ENCODE data around the gene ZBTB40.

Gene ZBTB40
- 278 to 330 reads per million in 2 donors for total RNA-seq

- DNase-seq = peak; percentile 87
Observed at GRCh38 chr1:22451702-22452480, at the start of gene ZBTB40. Gene ZBTB40, plus strand, starts transcription at chr1:22451851. Its CDS starts 38,098 bp downstream, at chr1:22489949.

GRCh38 chr1:22402356-22403053, 49.1 kb upstream of the ZBTB40 start:
- no peak for DNase-seq

- no peak for DNase-seq
Observed at GRCh38 chr1:22404486-22404885, 47.2 kb upstream of the ZBTB40 start.

- no peak for DNase-seq
Observed at GRCh38 chr1:22406722-22407495, 44.7 kb upstream of the ZBTB40 start.

- no peak for DNase-seq
Observed at GRCh38 chr1:22408230-22408629, 43.4 kb upstream of the ZBTB40 start.

GRCh38 chr1:22410401-22410800, 41.2 kb upstream of the ZBTB40 start:
- no peak for DNase-seq

- no peak for DNase-seq
Observed at GRCh38 chr1:22410928-22411495, 40.6 kb upstream of the ZBTB40 start.

GRCh38 chr1:22411589-22411988, 40.1 kb upstream of the ZBTB40 start:
- DNase-seq = no peak

- DNase-seq = no peak
Observed at GRCh38 chr1:22412932-22413727, 38.5 kb upstream of the ZBTB40 start.

GRCh38 chr1:22413799-22414198, 37.9 kb upstream of the ZBTB40 start:
- no peak for DNase-seq

GRCh38 chr1:22414244-22414751, 37.4 kb upstream of the ZBTB40 start:
- no peak for DNase-seq

- DNase-seq = no peak
Observed at GRCh38 chr1:22415489-22415888, 36.2 kb upstream of the ZBTB40 start.

- no peak for DNase-seq
Observed at GRCh38 chr1:22416555-22417454, 34.8 kb upstream of the ZBTB40 start.

GRCh38 chr1:22417466-22417865, 34.2 kb upstream of the ZBTB40 start:
- DNase-seq = no peak

GRCh38 chr1:22418312-22418711, 33.3 kb upstream of the ZBTB40 start:
- no peak for DNase-seq

GRCh38 chr1:22418933-22419382, 32.7 kb upstream of the ZBTB40 start:
- DNase-seq = no peak

GRCh38 chr1:22420455-22421053, 31.1 kb upstream of the ZBTB40 start:
- DNase-seq = no peak

GRCh38 chr1:22426781-22427180, 24.9 kb upstream of the ZBTB40 start:
- no peak for DNase-seq

GRCh38 chr1:22428672-22429071, 23.0 kb upstream of the ZBTB40 start:
- DNase-seq = no peak

- no peak for DNase-seq
Observed at GRCh38 chr1:22431965-22432364, 19.7 kb upstream of the ZBTB40 start.

Data from activated gamma-delta T cell (primary cell).